ENCODE measurements around the gene KLHL24. TPM values are rescaled to one million over a fixed set of nuclear protein-coding genes. Genes with fewer than 3 reads are reported as not detected.
"Not testable (repeated sequence)": the region's sequence is repeated elsewhere in the genome, so short reads cannot be mapped to it uniquely, and the experiment has no call there.

The KLHL24 gene
- total RNA-seq, 2 experiments from 2014 or later, result 19.2 to 19.6 TPM

DNA sequence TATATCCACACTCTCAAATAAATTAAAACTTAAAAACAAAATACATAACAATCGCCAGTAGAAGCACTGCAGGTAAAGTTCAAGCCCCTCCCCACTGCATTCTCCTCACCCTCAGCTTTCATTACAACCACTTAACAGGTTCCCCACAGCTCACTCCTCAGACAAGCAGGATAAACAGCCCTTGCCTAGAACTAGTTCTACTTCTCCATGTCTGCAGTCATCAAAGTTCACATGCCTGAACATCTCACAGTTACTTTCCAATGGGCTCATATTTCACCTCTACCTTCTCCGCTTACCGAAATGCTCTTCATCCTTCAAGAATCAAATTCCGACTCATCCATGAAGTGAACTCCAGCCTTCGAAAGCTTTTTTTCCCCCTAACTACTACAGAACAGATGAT is 66.3 kb downstream of the KLHL24 start:
- no peak overlapping the region for H3K4me3 Mint-ChIP-seq
- no peak for DNase-seq
- H3K4me1 Mint-ChIP-seq, result peaks cover 49% of the 10 kb centered on the region
- H3K9me3 Mint-ChIP-seq, result no peaks in the 10 kb centered on the region
- ChIA-PET CTCF (interaction anchor here (0.5 to 0.7 kb wide), 3 partner anchors 9 to 437 kb away, joined by 3 to 4 read pairs (median 3); no protein-coding TSS in a partner anchor), POLR2A (no interaction called here)
- no peak overlapping the region for H3K27ac Mint-ChIP-seq
- peaks cover 33% of the 10 kb centered on the region for H3K36me3 Mint-ChIP-seq (ENCODE audit: low read depth)
- no peaks in the 10 kb centered on the region for H3K27me3 Mint-ChIP-seq

DNA sequence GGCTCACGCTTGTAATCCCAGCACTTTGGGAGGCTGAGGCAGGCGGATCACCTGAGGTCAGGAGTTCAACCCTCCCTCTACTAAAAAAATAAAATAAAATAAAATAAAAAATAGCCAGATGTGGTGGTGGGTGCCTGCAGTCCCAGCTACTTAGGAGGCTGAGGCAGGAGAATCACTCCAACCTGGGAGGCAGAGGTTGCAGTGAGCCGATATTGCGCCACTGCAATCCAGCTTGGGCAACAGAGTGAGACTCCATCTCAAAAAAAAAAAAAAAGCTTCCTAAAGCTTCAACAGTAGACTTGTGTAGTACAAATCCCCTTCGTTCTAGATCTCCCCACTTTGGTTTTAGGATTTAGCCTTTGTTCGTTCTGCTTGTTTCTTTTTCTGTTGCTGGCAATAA is 68.5 kb downstream of the KLHL24 start:
- Mint-ChIP-seq H3K36me3 (ENCODE audit: low read depth) (peaks cover 29% of the 10 kb centered on the region), H3K4me1 (peaks cover 44% of the 10 kb centered on the region)
- H3K27ac Mint-ChIP-seq, H3K27me3 Mint-ChIP-seq, H3K4me3 Mint-ChIP-seq, DNase-seq, H3K9me3 Mint-ChIP-seq, POLR2A ChIA-PET: not testable (repeated sequence)
- CTCF ChIA-PET, result interaction anchor here (0.9 kb wide), 1 partner anchor 66 kb away, joined by 3 read pairs; no protein-coding TSS in a partner anchor

DNA sequence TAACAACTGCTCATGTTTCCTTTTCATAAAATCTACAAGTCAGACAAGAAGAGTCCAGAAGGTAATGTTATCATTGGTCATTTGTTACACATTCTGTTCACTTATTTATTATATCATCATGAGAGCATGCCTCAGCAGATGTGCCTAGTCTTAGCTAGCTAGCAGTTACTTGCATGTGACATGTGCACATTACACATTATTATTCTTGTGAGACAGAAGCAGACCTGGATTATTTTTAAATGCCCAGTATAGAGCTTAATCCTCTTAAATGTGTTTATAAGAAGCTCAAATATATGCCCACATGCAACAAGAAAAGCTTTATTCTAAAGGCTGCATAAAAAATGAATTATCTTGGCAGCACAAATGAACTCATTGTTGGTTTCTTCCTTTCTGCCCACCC is 74.8 kb downstream of the KLHL24 start:
- POLR2A ChIA-PET, result interaction anchor here (0.7 kb wide), 1 partner anchor 18 kb away, joined by 4 read pairs; no protein-coding TSS in a partner anchor
- H3K27me3 Mint-ChIP-seq, result no peaks in the 10 kb centered on the region

DNA sequence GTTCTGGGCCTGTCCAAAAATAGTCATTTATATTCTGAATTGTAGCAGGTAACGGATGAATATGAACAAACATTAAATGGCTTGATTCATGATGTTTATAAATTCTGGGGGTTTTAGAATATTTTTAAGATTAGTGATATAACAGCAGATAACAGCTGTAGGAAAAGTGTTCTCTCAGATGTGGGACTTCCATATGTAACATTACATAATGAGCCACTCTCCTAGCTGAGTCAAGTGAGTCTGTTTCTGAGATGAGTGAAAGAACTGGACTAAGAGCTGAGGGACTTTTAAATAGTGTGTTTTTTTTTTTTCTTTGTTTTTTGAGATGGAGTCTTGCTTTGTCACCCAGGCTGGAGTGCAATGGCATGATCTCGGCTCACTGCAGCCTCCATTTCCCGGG is 76.1 kb downstream of the KLHL24 start:
- Mint-ChIP-seq H3K4me3 (no peak overlapping the region), H3K4me1 (peaks cover 11% of the 10 kb centered on the region), H3K27ac (no peak overlapping the region), H3K36me3 (ENCODE audit: low read depth) (peaks cover 7% of the 10 kb centered on the region), H3K9me3 (no peaks in the 10 kb centered on the region), H3K27me3 (no peaks in the 10 kb centered on the region)
- DNase-seq, result no peak
- CTCF ChIA-PET, result interaction anchor here (0.6 kb wide), 5 partner anchors 14 to 467 kb away, joined by 3 to 4 read pairs (median 3); partner anchors contain the start of gene YEATS2
- POLR2A ChIA-PET, result no interaction called here

More for the DNA sequence above, 74.8 kb downstream of the KLHL24 start:
- H3K4me3 Mint-ChIP-seq, result no peak overlapping the region
- no peaks in the 10 kb centered on the region for H3K9me3 Mint-ChIP-seq
- CTCF ChIA-PET, result interaction anchor here (0.7 to 0.8 kb wide), 2 partner anchors 9 to 64 kb away, joined by 3 to 6 read pairs; no protein-coding TSS in a partner anchor
- peaks cover 13% of the 10 kb centered on the region for H3K36me3 Mint-ChIP-seq (ENCODE audit: low read depth)
- H3K27ac Mint-ChIP-seq, result no peak overlapping the region
- peaks cover 19% of the 10 kb centered on the region for H3K4me1 Mint-ChIP-seq
- DNase-seq, result no peak

DNA sequence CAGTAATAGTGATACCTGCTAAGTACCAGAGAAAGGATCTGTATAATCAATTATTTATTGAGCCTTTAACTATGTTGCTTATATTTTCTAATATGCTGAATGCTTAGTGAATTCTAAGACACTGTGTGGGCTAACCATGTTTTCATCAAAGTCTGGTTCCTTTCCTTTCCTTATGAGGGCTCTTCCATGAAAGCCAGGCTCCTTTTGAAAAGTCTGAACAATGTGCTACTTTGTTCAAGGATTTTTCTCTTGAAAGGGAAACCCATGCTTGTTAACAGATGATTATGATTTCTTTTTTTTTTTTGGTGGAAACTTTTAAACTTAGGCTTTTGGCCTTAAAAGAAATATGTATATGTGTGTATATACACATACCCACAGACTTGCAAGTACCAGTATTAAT is 79.2 kb downstream of the KLHL24 start:
- Mint-ChIP-seq H3K9me3 (no peaks in the 10 kb centered on the region), H3K27me3 (no peaks in the 10 kb centered on the region), H3K36me3 (ENCODE audit: low read depth) (peaks cover 23% of the 10 kb centered on the region), H3K4me3 (no peak overlapping the region), H3K4me1 (peaks cover 9% of the 10 kb centered on the region), H3K27ac (no peak overlapping the region)
- DNase-seq, result no peak
- POLR2A ChIA-PET, result no interaction called here
- CTCF ChIA-PET, result interaction anchor here (1.5 kb wide), 1 partner anchor 14 kb away, joined by 5 read pairs; no protein-coding TSS in a partner anchor

DNA sequence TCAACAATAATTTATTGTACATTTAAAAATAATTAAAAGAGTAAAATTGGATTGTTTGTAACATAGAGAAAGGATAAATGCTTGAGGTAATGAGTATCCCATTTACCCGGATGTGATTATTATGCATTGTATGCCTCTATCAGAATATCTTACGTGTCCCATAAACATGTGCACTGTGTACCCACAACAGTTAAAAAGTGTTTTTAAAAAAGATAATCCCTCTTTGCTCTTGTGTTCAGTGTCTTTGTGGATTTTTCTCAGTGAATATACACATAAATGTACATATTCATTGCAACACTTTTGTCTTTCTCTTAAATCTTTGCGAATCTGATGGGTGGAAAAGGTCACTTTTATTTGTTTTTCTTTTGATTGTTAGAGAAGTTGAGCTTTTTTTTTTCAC is 82.6 kb downstream of the KLHL24 start:
- CTCF ChIA-PET, result interaction anchor here (0.8 kb wide), 1 partner anchor 239 kb away, joined by 3 read pairs; no protein-coding TSS in a partner anchor
- POLR2A ChIA-PET, result interaction anchor here (0.6 kb wide), 1 partner anchor 63 kb away, joined by 3 read pairs; no protein-coding TSS in a partner anchor
- Mint-ChIP-seq H3K4me3 (no peak overlapping the region), H3K27me3 (no peaks in the 10 kb centered on the region), H3K4me1 (no peaks in the 10 kb centered on the region), H3K27ac (no peak overlapping the region), H3K9me3 (no peaks in the 10 kb centered on the region), H3K36me3 (ENCODE audit: low read depth) (peaks cover 37% of the 10 kb centered on the region)
- DNase-seq, result no peak

DNA sequence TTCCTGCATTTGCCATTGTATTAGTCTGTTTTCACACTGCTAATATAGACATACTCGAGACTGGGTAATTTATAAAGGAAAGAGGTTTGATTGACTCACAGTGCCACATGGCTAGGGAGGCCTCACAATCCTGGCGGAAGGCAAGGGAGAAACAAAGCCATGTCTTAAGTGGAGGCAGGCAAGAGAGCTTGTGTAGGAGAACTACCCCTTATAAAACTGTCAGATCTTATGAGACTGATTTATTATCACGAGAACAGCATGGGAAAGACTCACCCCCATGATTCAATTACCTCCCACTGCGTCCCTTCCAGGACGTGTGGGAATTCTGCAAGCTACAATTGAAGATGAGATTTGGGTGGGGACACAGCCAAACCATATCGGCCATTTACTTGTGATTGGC is 90.0 kb downstream of the KLHL24 start:
- ChIA-PET POLR2A (no interaction called here), CTCF (interaction anchor here (0.5 kb wide), 1 partner anchor 164 kb away, joined by 3 read pairs; no protein-coding TSS in a partner anchor)
- no peaks in the 10 kb centered on the region for H3K9me3 Mint-ChIP-seq
- peaks cover 65% of the 10 kb centered on the region for H3K36me3 Mint-ChIP-seq (ENCODE audit: low read depth)
- DNase-seq, result no peak
- no peaks in the 10 kb centered on the region for H3K27me3 Mint-ChIP-seq
- no peaks in the 10 kb centered on the region for H3K4me1 Mint-ChIP-seq
- no peak overlapping the region for H3K27ac Mint-ChIP-seq
- no peak overlapping the region for H3K4me3 Mint-ChIP-seq

DNA sequence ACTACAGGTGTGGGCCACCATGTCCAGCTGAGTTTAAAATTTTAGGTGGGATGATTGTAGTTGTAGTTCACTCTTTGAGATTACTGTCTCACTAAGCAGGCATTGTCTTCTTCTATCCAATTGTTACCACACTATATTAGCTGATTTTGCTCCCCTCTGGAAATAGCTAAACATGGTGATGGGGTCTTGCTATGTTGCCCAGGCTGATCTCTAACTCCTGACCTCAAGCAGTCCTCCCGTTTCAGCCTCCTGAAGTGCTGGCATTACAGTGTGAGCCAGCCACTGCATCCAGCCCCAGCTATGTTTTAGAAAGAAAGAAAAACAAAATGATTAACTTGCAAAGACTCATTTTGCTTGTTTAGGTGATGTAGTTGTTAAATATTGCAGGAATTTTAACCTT is 92.8 kb downstream of the KLHL24 start:
- no peak for DNase-seq
- POLR2A ChIA-PET, result interaction anchor here (0.6 kb wide), 1 partner anchor 18 kb away, joined by 4 read pairs; no protein-coding TSS in a partner anchor
- H3K4me1 Mint-ChIP-seq, result no peaks in the 10 kb centered on the region
- CTCF ChIA-PET, result interaction anchor here (1.0 to 1.6 kb wide), 2 partner anchors 13 to 60 kb away, joined by 3 to 5 read pairs; no protein-coding TSS in a partner anchor
- H3K9me3 Mint-ChIP-seq, result no peaks in the 10 kb centered on the region
- no peak overlapping the region for H3K27ac Mint-ChIP-seq
- H3K36me3 Mint-ChIP-seq (ENCODE audit: low read depth), result peaks cover 67% of the 10 kb centered on the region
- H3K27me3 Mint-ChIP-seq, result no peaks in the 10 kb centered on the region
- no peak overlapping the region for H3K4me3 Mint-ChIP-seq

DNA sequence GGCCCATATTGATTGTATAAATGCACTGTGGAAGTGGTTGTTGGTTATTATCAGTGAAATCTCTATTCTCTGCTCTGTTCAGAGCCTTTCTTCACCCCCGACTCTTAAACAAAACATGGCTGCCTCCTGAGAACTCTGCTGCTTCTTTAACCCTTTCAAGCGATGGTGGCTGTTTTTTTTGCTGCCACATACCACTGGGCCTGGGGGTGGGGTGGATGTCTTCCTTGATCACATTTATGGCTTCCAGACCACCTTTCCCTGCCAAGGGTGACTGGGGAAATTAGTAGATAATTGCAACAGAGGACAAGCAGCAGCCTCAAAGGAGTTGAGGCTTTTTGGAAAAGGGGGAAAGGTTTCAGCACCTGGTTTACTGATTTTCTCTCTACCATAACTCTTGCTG is 94.9 kb downstream of the KLHL24 start:
- no peak overlapping the region for H3K4me3 Mint-ChIP-seq
- no peaks in the 10 kb centered on the region for H3K27me3 Mint-ChIP-seq
- ChIA-PET POLR2A (no interaction called here), CTCF (no interaction called here)
- H3K9me3 Mint-ChIP-seq, result no peaks in the 10 kb centered on the region
- H3K36me3 Mint-ChIP-seq (ENCODE audit: low read depth), result peaks cover 77% of the 10 kb centered on the region
- no peak for DNase-seq
- H3K27ac Mint-ChIP-seq, result peak overlapping the region; percentile 41
- no peaks in the 10 kb centered on the region for H3K4me1 Mint-ChIP-seq

DNA sequence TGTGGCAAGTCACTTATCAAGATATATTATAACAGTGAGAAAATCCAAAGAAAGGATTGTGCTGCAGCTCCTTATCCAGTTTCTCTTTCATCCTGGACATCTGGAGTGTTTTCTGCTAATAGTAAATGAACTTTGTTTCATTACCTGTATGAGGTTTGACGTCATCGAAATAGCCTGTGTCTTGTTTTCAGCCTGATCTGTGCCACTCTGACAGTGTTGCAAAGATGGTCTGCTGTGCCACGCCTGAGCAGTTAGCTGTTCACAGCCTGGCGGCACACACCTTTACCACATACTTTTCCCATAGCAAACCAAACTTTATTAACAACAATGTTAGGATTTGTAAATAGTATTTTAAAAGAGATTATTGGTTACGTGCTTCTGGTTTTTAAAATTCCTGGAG is 96.2 kb downstream of the KLHL24 start:
- ChIA-PET CTCF (no interaction called here), POLR2A (no interaction called here)
- Mint-ChIP-seq H3K27me3 (no peaks in the 10 kb centered on the region), H3K27ac (no peak overlapping the region), H3K4me1 (no peaks in the 10 kb centered on the region), H3K36me3 (ENCODE audit: low read depth) (peaks cover 75% of the 10 kb centered on the region), H3K9me3 (no peaks in the 10 kb centered on the region), H3K4me3 (no peak overlapping the region)
- no peak for DNase-seq

DNA sequence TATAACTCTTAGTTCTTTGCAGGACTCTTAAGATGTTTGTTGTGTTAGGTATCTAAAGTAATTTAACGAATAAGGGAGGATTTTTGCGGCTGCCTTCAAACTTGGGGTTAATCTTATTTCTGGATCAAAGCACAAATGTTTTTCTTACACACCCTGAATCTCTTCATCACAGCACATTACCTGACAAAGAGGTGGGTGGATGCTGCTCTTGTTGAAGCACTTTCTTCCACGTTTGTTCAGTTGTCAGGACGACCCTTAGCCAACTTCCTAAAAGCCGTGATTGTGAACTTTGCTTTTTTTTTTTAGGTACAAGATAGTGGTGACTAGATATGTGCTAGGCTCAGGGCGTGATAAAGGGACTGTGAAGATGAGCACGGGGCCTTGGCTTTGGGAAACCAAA is 98.1 kb downstream of the KLHL24 start:
- Mint-ChIP-seq H3K27me3 (no peaks in the 10 kb centered on the region), H3K27ac (no peak overlapping the region), H3K4me3 (no peak overlapping the region), H3K4me1 (no peaks in the 10 kb centered on the region), H3K36me3 (ENCODE audit: low read depth) (peaks cover 75% of the 10 kb centered on the region), H3K9me3 (peaks cover 5% of the 10 kb centered on the region)
- ChIA-PET POLR2A (no interaction called here), CTCF (no interaction called here)
- no peak for DNase-seq

All from activated CD4-positive, alpha-beta T cell treated with anti-CD3 and anti-CD28 coated beads, Interleukin-2, amount 10 ng/mL, durations not matched to agents 7 days and 5 days (primary cell).